Endothelial cell of umbilical vein (primary cell): ENCODE data around the gene RBMS2.

Source experiments
- CTCF ChIP-seq, 2 donors: IDR thresholded peaks; 1 replicate in 1 of 2; 2 replicates in 1 of 2; pipeline ENCODE4 v1.5.1; 2011; ENCODE audit warnings: low read length in 2 of 2, mild to moderate bottlenecking in 2 of 2, moderate library complexity in 2 of 2, control low read depth in 1 of 2, inconsistent platforms in 1 of 2, low read depth in 1 of 2; ENCODE audit not compliant: insufficient read depth in 1 of 2; ENCODE audit errors: extremely low read depth in 1 of 2
- EZH2 ChIP-seq: IDR thresholded peaks from 2 replicates; pipeline ENCODE4 v1.6.1; 2012; ENCODE audit warnings: borderline replicate concordance, low read depth, mild to moderate bottlenecking, moderate library complexity, low read length, inconsistent platforms; ENCODE audit not compliant: severe bottlenecking
- FOS ChIP-seq: IDR thresholded peaks from 2 replicates; pipeline ENCODE4 v1.6.1; 2011; ENCODE audit warnings: mild to moderate bottlenecking, low read length, moderate library complexity, borderline replicate concordance; ENCODE audit not compliant: insufficient read depth
- JUN ChIP-seq: IDR thresholded peaks from 2 replicates; pipeline ENCODE4 v1.6.1; 2011; ENCODE audit warnings: borderline replicate concordance, low read depth; ENCODE audit not compliant: insufficient read length, insufficient read depth
- MAX ChIP-seq: IDR thresholded peaks from 2 replicates; pipeline ENCODE4 v1.6.1; 2011; ENCODE audit not compliant: insufficient read depth, insufficient read length
- MYC ChIP-seq: IDR thresholded peaks from one replicate; pipeline ENCODE4 v1.6.1; 2011; ENCODE audit warnings: mild to moderate bottlenecking, low read depth, low read length
- POLR2A ChIP-seq: IDR thresholded peaks from 2 replicates; pipeline ENCODE4 v1.6.1; 2012; ENCODE audit warnings: low read depth, mild to moderate bottlenecking, control low read depth, low read length
- POLR2AphosphoS5 ChIP-seq: IDR thresholded peaks from 2 replicates; pipeline ENCODE4 v1.6.1; 2012; ENCODE audit warnings: low read depth, mild to moderate bottlenecking, control low read depth, low read length, moderate library complexity; ENCODE audit not compliant: insufficient read depth

- TF ChIP-seq CTCF (IDR thresholded peaks at IDR 0.05; ENCODE audit: extremely low read depth in 1 of 2, insufficient read depth in 1 of 2, low read depth in 1 of 2, low read length in 2 of 2) (no peak), POLR2A (no peak), MAX (no peak), FOS (no peak), EZH2 (no peak), POLR2AphosphoS5 (no peak), JUN (no peak), MYC (no peak)
These were observed 20.5 kb downstream of the RBMS2 start for GRCh38 chr12:56542164-56542563.
